ENCODE results near the gene WWP2.
A peak's percentile ranks its signal among the peaks of the same experiment; 100 is the strongest.

The WWP2 gene

DNA sequence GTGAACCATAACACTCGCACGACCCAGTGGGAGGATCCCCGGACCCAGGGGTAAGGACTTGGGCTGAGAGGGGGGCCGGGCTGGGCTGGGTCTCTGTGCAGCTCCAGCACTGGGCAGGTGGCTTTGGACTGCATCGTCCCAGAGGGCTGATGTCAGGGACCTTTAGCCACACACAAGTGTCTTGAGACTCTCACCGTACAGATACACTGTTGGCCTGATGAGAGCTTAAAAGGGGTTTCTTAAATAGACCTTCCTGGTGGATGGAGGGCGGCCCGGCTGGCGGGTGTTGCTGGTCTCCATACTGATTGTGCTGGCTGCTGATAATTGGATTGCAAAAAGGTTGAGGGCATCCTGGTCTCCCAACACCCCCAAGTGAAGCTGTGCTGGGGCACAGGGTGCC lies 167.3 kb downstream of the WWP2 start:
- no peak overlapping the region for H3K27ac ChIP-seq
- H2AFZ ChIP-seq (ENCODE audit: low read depth), result no peak overlapping the region
- H3K79me2 ChIP-seq (ENCODE audit: insufficient read depth, low read depth), result no peaks in the 10 kb centered on the region
- H3K4me1 ChIP-seq (ENCODE audit: low read depth, poor library complexity, severe bottlenecking), result no peaks in the 10 kb centered on the region
- H3K36me3 ChIP-seq (ENCODE audit: insufficient read depth), result no peaks in the 10 kb centered on the region
- no peak overlapping the region for H3K4me3 ChIP-seq (IDR thresholded peaks at IDR 0.05; ENCODE audit: insufficient read depth, low read depth, low read length)
- H4K20me1 ChIP-seq (ENCODE audit: insufficient read depth), result no peaks in the 10 kb centered on the region
- no peak overlapping the region for H3K4me2 ChIP-seq
- no peak overlapping the region for H3K9ac ChIP-seq
- no peaks in the 10 kb centered on the region for H3K27me3 ChIP-seq (ENCODE audit: insufficient read depth, low read depth)
- TF ChIP-seq, protein P1, sequence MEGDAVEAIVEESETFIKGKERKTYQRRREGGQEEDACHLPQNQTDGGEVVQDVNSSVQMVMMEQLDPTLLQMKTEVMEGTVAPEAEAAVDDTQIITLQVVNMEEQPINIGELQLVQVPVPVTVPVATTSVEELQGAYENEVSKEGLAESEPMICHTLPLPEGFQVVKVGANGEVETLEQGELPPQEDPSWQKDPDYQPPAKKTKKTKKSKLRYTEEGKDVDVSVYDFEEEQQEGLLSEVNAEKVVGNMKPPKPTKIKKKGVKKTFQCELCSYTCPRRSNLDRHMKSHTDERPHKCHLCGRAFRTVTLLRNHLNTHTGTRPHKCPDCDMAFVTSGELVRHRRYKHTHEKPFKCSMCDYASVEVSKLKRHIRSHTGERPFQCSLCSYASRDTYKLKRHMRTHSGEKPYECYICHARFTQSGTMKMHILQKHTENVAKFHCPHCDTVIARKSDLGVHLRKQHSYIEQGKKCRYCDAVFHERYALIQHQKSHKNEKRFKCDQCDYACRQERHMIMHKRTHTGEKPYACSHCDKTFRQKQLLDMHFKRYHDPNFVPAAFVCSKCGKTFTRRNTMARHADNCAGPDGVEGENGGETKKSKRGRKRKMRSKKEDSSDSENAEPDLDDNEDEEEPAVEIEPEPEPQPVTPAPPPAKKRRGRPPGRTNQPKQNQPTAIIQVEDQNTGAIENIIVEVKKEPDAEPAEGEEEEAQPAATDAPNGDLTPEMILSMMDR (conservative IDR thresholded peaks at IDR 0.05; ENCODE audit: low read depth, low read length), result no peak

DNA sequence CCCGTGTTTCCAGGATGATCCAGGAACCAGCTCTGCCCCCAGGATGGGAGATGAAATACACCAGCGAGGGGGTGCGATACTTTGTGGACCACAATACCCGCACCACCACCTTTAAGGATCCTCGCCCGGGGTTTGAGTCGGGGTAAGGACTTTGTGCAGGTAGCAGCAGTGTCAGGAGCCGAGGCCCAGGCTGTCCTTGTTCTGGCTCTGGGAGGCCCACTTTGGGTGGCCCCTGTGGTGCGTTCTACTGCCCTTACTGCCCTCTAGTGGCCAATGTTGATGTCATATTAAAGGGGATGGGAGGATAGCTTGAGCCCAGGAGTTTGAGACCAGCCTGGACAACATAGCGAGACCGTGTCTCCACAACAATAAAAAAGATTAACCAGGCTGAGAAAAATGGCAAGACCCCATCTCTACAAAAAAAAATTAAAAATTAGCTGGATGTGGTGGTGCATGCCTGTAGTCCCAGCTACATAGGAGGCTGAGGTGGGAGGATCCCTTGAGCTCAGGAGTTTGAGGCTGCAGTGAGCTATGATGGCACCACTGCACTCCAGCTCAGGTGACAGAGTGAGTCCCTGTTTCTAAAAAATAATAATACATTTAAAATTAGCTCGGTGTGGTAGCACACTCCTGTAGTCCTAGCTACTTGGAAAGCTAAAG lies 168.1 kb downstream of the WWP2 start:
- Histone ChIP-seq H3K27me3 (ENCODE audit: insufficient read depth, low read depth) (no peaks in the 10 kb centered on the region), H4K20me1 (ENCODE audit: insufficient read depth) (no peaks in the 10 kb centered on the region), H3K4me2 (no peak overlapping the region), H3K4me1 (ENCODE audit: low read depth, poor library complexity, severe bottlenecking) (no peaks in the 10 kb centered on the region), H3K27ac (no peak overlapping the region), H3K36me3 (ENCODE audit: insufficient read depth) (no peaks in the 10 kb centered on the region), H2AFZ (ENCODE audit: low read depth) (no peak overlapping the region), H3K4me3 (IDR thresholded peaks at IDR 0.05; ENCODE audit: insufficient read depth, low read depth, low read length) (no peak overlapping the region), H3K79me2 (ENCODE audit: insufficient read depth, low read depth) (no peaks in the 10 kb centered on the region), H3K9ac (no peak overlapping the region)
- TF ChIP-seq, protein P1 (conservative IDR thresholded peaks at IDR 0.05; ENCODE audit: low read depth, low read length), result peak; percentile 86

DNA sequence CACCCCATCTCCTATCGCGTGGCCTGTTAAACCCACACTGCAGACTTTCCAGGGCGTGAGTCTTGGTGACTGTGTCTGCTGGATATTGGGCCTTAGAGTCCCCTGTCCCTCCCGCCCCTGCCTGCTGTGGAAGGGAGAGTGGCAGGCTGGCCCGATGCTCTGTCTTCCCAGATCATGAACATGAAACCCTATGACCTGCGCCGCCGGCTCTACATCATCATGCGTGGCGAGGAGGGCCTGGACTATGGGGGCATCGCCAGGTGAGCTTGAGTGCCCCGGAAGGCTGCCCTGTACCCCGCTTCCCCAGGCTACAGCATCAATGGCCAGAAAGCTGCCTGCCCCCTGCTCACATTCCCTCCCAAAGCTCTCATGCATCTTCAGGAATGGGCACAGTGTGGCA lies 169.5 kb downstream of the WWP2 start:
- Histone ChIP-seq H3K4me1 (ENCODE audit: low read depth, poor library complexity, severe bottlenecking) (no peaks in the 10 kb centered on the region), H3K4me3 (IDR thresholded peaks at IDR 0.05; ENCODE audit: insufficient read depth, low read depth, low read length) (no peak overlapping the region), H3K27me3 (ENCODE audit: insufficient read depth, low read depth) (no peaks in the 10 kb centered on the region), H3K79me2 (ENCODE audit: insufficient read depth, low read depth) (no peaks in the 10 kb centered on the region), H4K20me1 (ENCODE audit: insufficient read depth) (no peaks in the 10 kb centered on the region), H3K9ac (no peak overlapping the region), H3K4me2 (no peak overlapping the region), H2AFZ (ENCODE audit: low read depth) (no peak overlapping the region), H3K27ac (no peak overlapping the region), H3K36me3 (ENCODE audit: insufficient read depth) (no peaks in the 10 kb centered on the region)
- TF ChIP-seq, protein P1 (conservative IDR thresholded peaks at IDR 0.05; ENCODE audit: low read depth, low read length), result no peak

DNA sequence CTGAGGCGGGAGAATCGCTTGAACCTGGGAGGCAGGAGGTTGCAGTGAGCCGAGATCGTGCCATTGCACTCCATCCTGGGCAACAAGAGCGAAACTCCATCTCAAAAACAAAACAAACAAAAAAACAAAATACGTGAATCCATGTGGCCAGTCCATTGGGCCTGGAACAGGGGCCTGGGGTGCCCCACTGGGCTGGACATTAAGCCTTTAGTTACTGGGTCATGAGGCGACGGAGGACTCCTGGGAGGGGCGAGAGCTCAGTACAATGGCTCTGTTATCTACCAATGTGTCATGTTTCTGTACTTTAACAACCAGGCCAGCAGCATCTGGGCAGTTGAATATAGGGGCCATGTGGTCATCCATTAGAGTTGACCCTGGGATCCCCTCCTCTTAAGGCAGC lies 170.1 kb downstream of the WWP2 start:
- Histone ChIP-seq H3K27me3 (ENCODE audit: insufficient read depth, low read depth) (no peaks in the 10 kb centered on the region), H3K4me1 (ENCODE audit: low read depth, poor library complexity, severe bottlenecking) (no peaks in the 10 kb centered on the region), H3K9ac (no peak overlapping the region), H3K36me3 (ENCODE audit: insufficient read depth) (no peaks in the 10 kb centered on the region), H3K4me3 (IDR thresholded peaks at IDR 0.05; ENCODE audit: insufficient read depth, low read depth, low read length) (no peak overlapping the region), H4K20me1 (ENCODE audit: insufficient read depth) (no peaks in the 10 kb centered on the region), H3K27ac (no peak overlapping the region), H3K79me2 (ENCODE audit: insufficient read depth, low read depth) (no peaks in the 10 kb centered on the region), H2AFZ (ENCODE audit: low read depth) (no peak overlapping the region), H3K4me2 (no peak overlapping the region)
- TF ChIP-seq, protein P1 (conservative IDR thresholded peaks at IDR 0.05; ENCODE audit: low read depth, low read length), result no peak
